ENCODE data around the gene CEND1.

The CEND1 gene

DNA sequence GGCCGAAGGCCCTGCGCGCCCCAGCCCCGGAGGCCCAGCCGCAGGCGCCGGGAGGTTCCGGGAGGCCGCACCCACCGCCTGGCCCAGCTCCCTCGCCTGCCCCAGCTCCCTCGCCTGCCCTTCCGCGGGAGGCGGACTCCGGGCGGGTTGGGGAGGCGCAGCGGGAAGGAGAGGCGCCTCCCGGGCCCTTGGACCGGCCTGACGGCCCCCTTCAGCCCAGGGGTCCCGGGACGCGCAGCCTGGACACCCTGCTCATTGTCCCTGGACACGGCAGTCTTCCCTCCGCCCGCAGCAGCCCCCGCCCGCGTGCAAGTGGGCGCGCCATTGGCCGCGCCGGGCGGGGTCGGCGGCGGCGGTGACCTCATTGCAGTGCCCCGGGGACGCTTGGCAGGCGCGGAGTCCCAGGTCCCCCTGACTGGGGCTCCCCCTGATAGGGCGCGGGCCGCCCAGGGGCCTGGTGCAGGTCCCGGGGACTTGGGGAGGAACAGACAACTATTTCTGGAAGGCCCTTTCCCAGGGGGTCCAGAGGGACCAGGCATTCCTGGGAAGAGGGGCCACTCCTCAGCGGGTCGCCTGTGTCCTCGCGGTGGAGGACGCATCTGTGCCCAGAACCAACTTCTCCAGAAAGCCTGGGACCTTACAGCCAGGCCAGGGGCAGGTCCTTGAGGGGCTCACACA is 43.4 kb upstream of the CEND1 start:
- no peaks in the 10 kb centered on the region for H3K9me2 ChIP-seq (replicated peaks; ENCODE audit: insufficient read depth, low read length)
- peak overlapping the region; percentile 58; the same call in 1 of the 2 replicates for H3K9ac ChIP-seq (ENCODE audit: low read length)
- H3K36me3 ChIP-seq (replicated peaks; ENCODE audit: insufficient read depth, low read length), result no peaks in the 10 kb centered on the region
- H3K27ac ChIP-seq (ENCODE audit: low read length), result no peak overlapping the region
- H3K9me3 ChIP-seq (replicated peaks; ENCODE audit: insufficient read depth, low read length), result no peaks in the 10 kb centered on the region
- H3K4me1 ChIP-seq (ENCODE audit: low read length), result peaks cover 21% of the 10 kb centered on the region
- peak overlapping the region; percentile 93 for H3K4me2 ChIP-seq (ENCODE audit: low read depth, low read length)
- H3K79me2 ChIP-seq (ENCODE audit: low read length), result peaks cover 6% of the 10 kb centered on the region
- H2AFZ ChIP-seq (ENCODE audit: low read length), result no peak overlapping the region
- peak; percentile 33 for DNase-seq
- H3F3A ChIP-seq (ENCODE audit: insufficient read depth, low read length), result peaks cover 1% of the 10 kb centered on the region; the same call in 1 of the 2 replicates
- peaks cover 15% of the 10 kb centered on the region for H3K27me3 ChIP-seq (replicated peaks; ENCODE audit: insufficient read depth, low read length)
- H3K4me3 ChIP-seq (ENCODE audit: low read length), result peak overlapping the region; percentile 62
- no peak for TF ChIP-seq CTCF (IDR thresholded peaks at IDR 0.05; ENCODE audit: low read length)
- TF ChIP-seq EZH2phosphoT487 (IDR thresholded peaks at IDR 0.05; ENCODE audit: low read length), result no peak
- TF ChIP-seq EZH2 (optimal IDR thresholded peaks at IDR 0.05; ENCODE audit: low read depth, low read length), result no peak
- no peaks in the 10 kb centered on the region for H4K20me1 ChIP-seq (ENCODE audit: insufficient read depth, low read length)

DNA sequence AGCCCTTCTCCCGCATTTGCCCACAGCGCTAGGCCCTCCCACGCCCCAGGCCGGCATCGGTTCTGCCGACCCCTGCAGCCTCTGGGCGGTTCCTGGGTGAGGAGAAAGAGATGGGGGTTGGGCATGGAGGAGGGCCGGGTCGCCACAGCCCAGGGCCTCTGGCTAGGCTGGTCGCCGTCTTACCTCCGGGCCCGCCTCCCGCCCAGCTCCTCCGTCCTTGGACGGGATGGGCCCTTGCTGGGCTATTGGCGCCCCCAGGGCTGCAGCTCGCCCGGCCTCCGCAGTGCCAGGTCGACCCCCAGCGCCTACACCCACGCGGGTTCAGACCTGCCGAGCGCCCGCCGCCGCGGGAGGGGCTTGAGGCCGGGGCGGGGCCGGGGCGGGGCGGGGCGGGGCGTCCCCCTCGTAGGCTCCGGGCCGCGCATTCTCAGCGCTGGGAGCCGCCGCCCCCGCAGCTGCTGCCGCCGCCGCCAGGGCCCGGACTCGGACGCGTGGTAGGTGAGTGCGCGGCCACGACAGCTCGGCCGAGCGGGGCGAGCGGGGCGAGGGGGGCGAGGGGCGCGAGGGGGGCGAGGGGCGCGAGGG is 42.7 kb upstream of the CEND1 start, which contains the start of gene CD151:
CD151 (plus strand) TSS at position 424 of the 585 bp plus-strand sequence. CDS start 3,118 bp downstream, outside the sequence.
- peaks cover 15% of the 10 kb centered on the region for H3K27me3 ChIP-seq (replicated peaks; ENCODE audit: insufficient read depth, low read length)
- peak within 1 kb of the TSS; percentile 70 for H3K4me3 ChIP-seq (ENCODE audit: low read length)
- H3K79me2 ChIP-seq (ENCODE audit: low read length), result peaks cover 6% of the 10 kb centered on the region
- TF ChIP-seq EZH2phosphoT487 (IDR thresholded peaks at IDR 0.05; ENCODE audit: low read length), result no peak
- H2AFZ ChIP-seq (ENCODE audit: low read length), result peak within 1 kb of the TSS; percentile 78
- H3K9ac ChIP-seq (ENCODE audit: low read length), result peak within 1 kb of the TSS; percentile 58; the same call in 1 of the 2 replicates
- no peaks in the 10 kb centered on the region for H3K9me2 ChIP-seq (replicated peaks; ENCODE audit: insufficient read depth, low read length)
- H3K27ac ChIP-seq (ENCODE audit: low read length), result no peak within 1 kb of the TSS
- no peaks in the 10 kb centered on the region for H4K20me1 ChIP-seq (ENCODE audit: insufficient read depth, low read length)
- no peaks in the 10 kb centered on the region for H3K36me3 ChIP-seq (replicated peaks; ENCODE audit: insufficient read depth, low read length)
- H3F3A ChIP-seq (ENCODE audit: insufficient read depth, low read length), result peaks cover 5% of the 10 kb centered on the region; the same call in 1 of the 2 replicates
- peak; percentile 59 for DNase-seq
- H3K4me2 ChIP-seq (ENCODE audit: low read depth, low read length), result peak within 1 kb of the TSS; percentile 93
- H3K9me3 ChIP-seq (replicated peaks; ENCODE audit: insufficient read depth, low read length), result no peaks in the 10 kb centered on the region
- peaks cover 21% of the 10 kb centered on the region for H3K4me1 ChIP-seq (ENCODE audit: low read length)

DNA sequence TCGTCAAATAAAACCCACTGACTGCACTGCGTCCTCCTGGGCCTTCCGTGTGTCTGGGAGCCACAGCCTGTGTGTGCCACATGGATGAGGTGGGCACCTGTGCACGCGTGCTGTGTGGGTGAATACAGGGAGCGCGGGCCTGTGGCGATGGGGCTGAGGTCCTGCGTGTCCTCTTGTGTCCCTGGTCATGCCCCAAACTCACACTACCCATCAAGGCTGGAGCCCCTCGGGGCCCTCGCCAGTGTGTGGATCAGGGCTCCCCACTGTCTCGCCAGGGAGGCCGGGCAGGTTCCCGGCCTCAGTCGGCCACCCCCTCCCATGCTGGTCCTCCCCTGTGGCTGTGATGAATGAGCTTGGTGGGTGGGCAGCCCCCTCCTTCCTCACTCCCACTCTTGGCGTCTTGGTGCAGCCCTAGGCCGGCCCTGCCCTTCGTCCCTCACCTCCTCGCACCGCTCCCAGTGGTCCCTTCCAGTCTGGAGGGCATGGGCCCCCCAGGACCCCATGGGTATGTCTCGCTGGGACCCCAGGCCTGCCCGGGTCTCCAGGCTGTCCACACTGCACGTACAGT is 42.2 kb upstream of the CEND1 start:
- peak overlapping the region; percentile 78 for H2AFZ ChIP-seq (ENCODE audit: low read length)
- no peaks in the 10 kb centered on the region for H3K9me2 ChIP-seq (replicated peaks; ENCODE audit: insufficient read depth, low read length)
- peak overlapping the region; percentile 50; the same call in 1 of the 2 replicates for H3K9ac ChIP-seq (ENCODE audit: low read length)
- no peaks in the 10 kb centered on the region for H4K20me1 ChIP-seq (ENCODE audit: insufficient read depth, low read length)
- H3K27ac ChIP-seq (ENCODE audit: low read length), result no peak overlapping the region
- H3K79me2 ChIP-seq (ENCODE audit: low read length), result peaks cover 6% of the 10 kb centered on the region
- peaks cover 21% of the 10 kb centered on the region for H3K4me1 ChIP-seq (ENCODE audit: low read length)
- H3K4me3 ChIP-seq (ENCODE audit: low read length), result peak overlapping the region; percentile 70
- TF ChIP-seq EZH2phosphoT487 (IDR thresholded peaks at IDR 0.05; ENCODE audit: low read length), result no peak
- no peak for TF ChIP-seq CTCF (IDR thresholded peaks at IDR 0.05; ENCODE audit: low read length)
- no peak for TF ChIP-seq EZH2 (optimal IDR thresholded peaks at IDR 0.05; ENCODE audit: low read depth, low read length)
- H3K9me3 ChIP-seq (replicated peaks; ENCODE audit: insufficient read depth, low read length), result no peaks in the 10 kb centered on the region
- H3K36me3 ChIP-seq (replicated peaks; ENCODE audit: insufficient read depth, low read length), result no peaks in the 10 kb centered on the region
- H3K27me3 ChIP-seq (replicated peaks; ENCODE audit: insufficient read depth, low read length), result peaks cover 15% of the 10 kb centered on the region
- H3F3A ChIP-seq (ENCODE audit: insufficient read depth, low read length), result peaks cover 5% of the 10 kb centered on the region; the same call in 1 of the 2 replicates
- DNase-seq, result no peak
- peak overlapping the region; percentile 90 for H3K4me2 ChIP-seq (ENCODE audit: low read depth, low read length)

Measured in MM.1S (cell line).